ENCODE data around the gene NEDD4L. TPM values are rescaled to one million over a fixed set of nuclear protein-coding genes. Genes with fewer than 3 reads are reported as not detected.

NEDD4L gene
- total RNA-seq, 1 experiment from 2014 or later = 108 TPM

GRCh38 chr18:58349650-58350049 is 305.6 kb downstream of the NEDD4L start:
- intact Hi-C loops (cut with micrococcal nuclease) = no loop called here
- H3K9me3 Mint-ChIP-seq (ENCODE audit: unreplicated experiment) = no peaks in the 10 kb centered on the region
- no peak for DNase-seq (ENCODE audit: unreplicated experiment)
- H3K4me3 Mint-ChIP-seq (ENCODE audit: unreplicated experiment) = no peak overlapping the region
- BruUV-seq (replicated peaks) = no TSS peak
- H3K27ac Mint-ChIP-seq (ENCODE audit: low read depth, unreplicated experiment) = no peak overlapping the region
- H3K27me3 Mint-ChIP-seq (ENCODE audit: insufficient read depth, unreplicated experiment) = no peaks in the 10 kb centered on the region
- ChIA-PET POLR2A (no interaction called here), CTCF (interaction anchor here (0.5 to 1.5 kb wide), 3 partner anchors 13 to 1587 kb away, joined by 3 to 4 read pairs (median 4); no protein-coding TSS in a partner anchor)
- no peaks in the 10 kb centered on the region for H3K4me1 Mint-ChIP-seq (ENCODE audit: insufficient read depth, unreplicated experiment)
- TF ChIP-seq CTCF (IDR thresholded peaks at IDR 0.05; ENCODE audit: unreplicated experiment) = no peak
- H3K36me3 Mint-ChIP-seq (ENCODE audit: insufficient read depth, unreplicated experiment) = peaks cover 73% of the 10 kb centered on the region

- Mint-ChIP-seq H3K27ac (ENCODE audit: low read depth, unreplicated experiment) (no peak overlapping the region), H3K9me3 (ENCODE audit: unreplicated experiment) (no peaks in the 10 kb centered on the region), H3K36me3 (ENCODE audit: insufficient read depth, unreplicated experiment) (peaks cover 74% of the 10 kb centered on the region), H3K4me1 (ENCODE audit: insufficient read depth, unreplicated experiment) (no peaks in the 10 kb centered on the region), H3K4me3 (ENCODE audit: unreplicated experiment) (no peak overlapping the region), H3K27me3 (ENCODE audit: insufficient read depth, unreplicated experiment) (no peaks in the 10 kb centered on the region)
- intact Hi-C loops (cut with micrococcal nuclease) = no loop called here
- BruUV-seq (replicated peaks) = no TSS peak
- CTCF ChIA-PET = interaction anchor here (0.7 kb wide), 1 partner anchor 33 kb away, joined by 3 read pairs; no protein-coding TSS in a partner anchor
- no peak for DNase-seq (ENCODE audit: unreplicated experiment)
- POLR2A ChIA-PET = no interaction called here
- no peak for TF ChIP-seq CTCF (IDR thresholded peaks at IDR 0.05; ENCODE audit: unreplicated experiment)
These were observed 306.5 kb downstream of the NEDD4L start for GRCh38 chr18:58350526-58350925.

- intact Hi-C loops (cut with micrococcal nuclease) = no loop called here
- Mint-ChIP-seq H3K27me3 (ENCODE audit: insufficient read depth, unreplicated experiment) (no peaks in the 10 kb centered on the region), H3K36me3 (ENCODE audit: insufficient read depth, unreplicated experiment) (peaks cover 85% of the 10 kb centered on the region), H3K4me3 (ENCODE audit: unreplicated experiment) (no peak overlapping the region), H3K9me3 (ENCODE audit: unreplicated experiment) (no peaks in the 10 kb centered on the region), H3K27ac (ENCODE audit: low read depth, unreplicated experiment) (no peak overlapping the region), H3K4me1 (ENCODE audit: insufficient read depth, unreplicated experiment) (no peaks in the 10 kb centered on the region)
- CTCF ChIA-PET = no interaction called here
- no peak for TF ChIP-seq CTCF (IDR thresholded peaks at IDR 0.05; ENCODE audit: unreplicated experiment)
- no peak for DNase-seq (ENCODE audit: unreplicated experiment)
- POLR2A ChIA-PET = no interaction called here
- no TSS peak for BruUV-seq (replicated peaks)
These were observed 307.8 kb downstream of the NEDD4L start for GRCh38 chr18:58351776-58352175.

- no peak for TF ChIP-seq CTCF (IDR thresholded peaks at IDR 0.05; ENCODE audit: unreplicated experiment)
- POLR2A ChIA-PET = no interaction called here
- Mint-ChIP-seq H3K4me1 (ENCODE audit: insufficient read depth, unreplicated experiment) (no peaks in the 10 kb centered on the region), H3K9me3 (ENCODE audit: unreplicated experiment) (no peaks in the 10 kb centered on the region), H3K36me3 (ENCODE audit: insufficient read depth, unreplicated experiment) (peaks cover 85% of the 10 kb centered on the region), H3K4me3 (ENCODE audit: unreplicated experiment) (no peak overlapping the region), H3K27ac (ENCODE audit: low read depth, unreplicated experiment) (no peak overlapping the region), H3K27me3 (ENCODE audit: insufficient read depth, unreplicated experiment) (no peaks in the 10 kb centered on the region)
- intact Hi-C loops (cut with micrococcal nuclease) = no loop called here
- no peak for DNase-seq (ENCODE audit: unreplicated experiment)
- CTCF ChIA-PET = interaction anchor here (0.6 kb wide), 1 partner anchor 365 kb away, joined by 4 read pairs; no protein-coding TSS in a partner anchor
- BruUV-seq (replicated peaks) = no TSS peak
These were observed 309.6 kb downstream of the NEDD4L start for GRCh38 chr18:58353581-58353980.

All from MCF 10A (cell line).